GM19438 (cell line): ENCODE results near the gene RAI14.
"Not testable (repeated sequence)": the region's sequence is repeated elsewhere in the genome, so short reads cannot be mapped to it uniquely, and the experiment has no call there.

Experiments used
- ATAC-seq: cut with Tn5 transposase; IDR thresholded peaks from one replicate; pipeline ENCODE4 v1.9.1; 2021; ENCODE audit warnings: low read depth; ENCODE audit not compliant: unreplicated experiment

Gene RAI14

GRCh38 chr5:34756781-34757624, 100.9 kb downstream of the RAI14 start:
- ATAC-seq, result no peak

DNA sequence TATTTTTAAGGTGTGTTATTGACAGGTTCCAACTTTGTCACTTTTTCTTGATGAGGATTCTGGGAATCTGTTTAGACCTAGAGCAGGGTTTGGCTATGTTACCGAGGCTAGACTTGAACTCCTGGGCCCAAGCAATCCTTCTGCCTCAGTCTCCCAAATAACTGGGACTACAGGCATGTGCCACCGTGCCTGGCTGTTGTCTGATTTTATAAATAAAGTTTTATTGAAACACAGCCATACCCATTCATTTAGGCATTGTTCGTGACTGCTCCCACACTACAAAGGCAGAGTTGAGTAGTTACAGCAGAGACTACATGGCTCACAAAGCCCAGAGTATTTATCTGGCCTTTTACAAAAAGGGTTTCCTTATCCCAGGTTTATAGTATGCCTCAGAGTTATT, 102.4 kb downstream of the RAI14 start:
- no peak for ATAC-seq

- ATAC-seq, result not testable (repeated sequence)
Observed at GRCh38 chr5:34759213-34759612, 103.1 kb downstream of the RAI14 start.

DNA sequence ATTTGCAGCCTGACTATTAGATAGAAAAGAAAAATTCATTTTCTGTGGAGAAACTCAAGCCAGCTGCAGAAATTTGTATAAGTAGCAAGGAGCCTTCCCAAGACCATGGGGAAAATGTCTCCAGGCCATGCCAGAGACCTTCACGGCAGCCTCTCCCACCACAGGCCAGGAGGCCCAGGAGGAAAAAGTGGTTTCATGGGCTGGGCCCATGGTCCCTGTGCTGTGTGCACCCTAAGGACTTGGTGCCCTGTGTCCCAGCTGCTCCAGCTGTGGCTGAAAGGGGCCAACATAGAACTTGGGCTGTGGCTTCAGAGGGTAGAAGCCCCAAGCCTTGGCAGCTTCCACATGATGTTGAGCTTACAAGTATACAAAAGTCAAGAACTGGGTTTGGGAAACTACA, 109.5 kb downstream of the RAI14 start:
- ATAC-seq, result no peak

- no peak for ATAC-seq
Observed at GRCh38 chr5:34767180-34767579, 111.1 kb downstream of the RAI14 start.

- ATAC-seq, result no peak
Observed at GRCh38 chr5:34770486-34770885, 114.4 kb downstream of the RAI14 start.

- no peak for ATAC-seq
Observed at GRCh38 chr5:34771076-34771475, 114.9 kb downstream of the RAI14 start.

- ATAC-seq, result no peak
Observed at GRCh38 chr5:34772267-34773098, 116.4 kb downstream of the RAI14 start.

DNA sequence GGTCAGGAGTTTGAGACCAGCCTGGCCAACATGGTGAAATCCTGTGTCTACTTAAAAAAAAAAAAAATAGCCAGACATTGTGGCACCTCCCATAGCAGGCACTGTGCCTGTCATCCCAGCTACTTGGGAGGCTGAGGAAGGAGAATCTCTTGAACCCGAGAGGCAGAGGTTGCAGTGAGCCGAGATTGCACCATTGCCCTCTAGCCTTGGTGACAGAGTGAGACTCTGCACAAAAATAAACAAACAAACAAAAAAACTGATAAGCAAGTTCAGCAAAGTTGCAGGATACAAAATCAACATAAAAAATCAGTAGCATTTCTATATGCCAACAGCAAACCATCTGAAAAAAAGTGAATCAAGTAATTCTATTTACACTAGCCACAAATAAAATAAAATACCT, 118.0 kb downstream of the RAI14 start:
- no peak for ATAC-seq

DNA sequence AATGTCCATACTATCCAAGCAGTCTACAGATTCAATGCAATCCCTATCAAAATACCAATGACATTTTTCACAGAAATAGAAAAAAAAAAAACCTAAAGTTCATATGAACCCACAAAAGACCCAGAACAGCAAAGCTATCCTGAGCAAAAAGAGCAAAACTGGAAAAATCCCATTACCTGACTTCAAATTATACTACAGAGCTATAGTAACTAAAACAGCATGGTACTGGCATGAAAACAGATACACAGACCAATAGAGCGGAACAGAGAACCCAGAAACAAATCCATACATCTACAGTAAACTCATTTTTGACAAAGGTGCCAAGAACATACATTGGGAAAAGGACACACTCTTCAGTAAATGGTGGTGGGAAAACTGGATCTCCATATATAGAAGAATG, 118.5 kb downstream of the RAI14 start:
- not testable (repeated sequence) for ATAC-seq

GRCh38 chr5:34775886-34776285, 119.8 kb downstream of the RAI14 start:
- ATAC-seq, result no peak

- ATAC-seq, result no peak
Observed at GRCh38 chr5:34778091-34778850, 122.1 kb downstream of the RAI14 start.

GRCh38 chr5:34783892-34784291, 127.8 kb downstream of the RAI14 start:
- not testable (repeated sequence) for ATAC-seq

- ATAC-seq, result no peak
Observed at GRCh38 chr5:34787035-34787434, 130.9 kb downstream of the RAI14 start.

DNA sequence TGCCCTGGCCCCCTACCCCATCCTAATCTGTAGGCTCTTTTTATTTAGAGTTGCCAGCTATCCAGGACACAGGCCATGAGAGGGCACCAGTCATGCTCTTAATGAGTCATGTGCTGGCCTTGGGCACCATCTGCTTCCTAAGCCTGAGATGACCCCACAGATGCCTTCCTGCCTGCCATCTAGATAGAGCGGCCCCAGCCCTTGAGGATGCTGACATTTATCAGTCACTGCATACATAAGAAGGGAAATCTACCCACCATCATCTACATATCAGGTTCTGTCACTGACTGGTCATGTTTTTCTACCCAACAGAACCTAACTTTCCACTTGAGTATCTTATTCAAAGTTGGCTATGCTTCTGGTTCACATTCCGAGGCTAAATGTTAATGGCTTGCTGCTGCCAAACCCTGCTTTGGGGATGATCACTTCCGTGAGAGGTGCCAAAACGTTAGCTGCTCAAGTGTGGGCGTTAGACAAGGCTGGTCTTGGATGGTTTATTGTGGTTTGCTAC, 132.9 kb downstream of the RAI14 start:
- no peak for ATAC-seq

GRCh38 chr5:34789639-34790038, 133.5 kb downstream of the RAI14 start:
- no peak for ATAC-seq

- ATAC-seq, result no peak
Observed at GRCh38 chr5:34790069-34790468, 133.9 kb downstream of the RAI14 start.

- no peak for ATAC-seq
Observed at GRCh38 chr5:34791761-34792244, 135.7 kb downstream of the RAI14 start.

DNA sequence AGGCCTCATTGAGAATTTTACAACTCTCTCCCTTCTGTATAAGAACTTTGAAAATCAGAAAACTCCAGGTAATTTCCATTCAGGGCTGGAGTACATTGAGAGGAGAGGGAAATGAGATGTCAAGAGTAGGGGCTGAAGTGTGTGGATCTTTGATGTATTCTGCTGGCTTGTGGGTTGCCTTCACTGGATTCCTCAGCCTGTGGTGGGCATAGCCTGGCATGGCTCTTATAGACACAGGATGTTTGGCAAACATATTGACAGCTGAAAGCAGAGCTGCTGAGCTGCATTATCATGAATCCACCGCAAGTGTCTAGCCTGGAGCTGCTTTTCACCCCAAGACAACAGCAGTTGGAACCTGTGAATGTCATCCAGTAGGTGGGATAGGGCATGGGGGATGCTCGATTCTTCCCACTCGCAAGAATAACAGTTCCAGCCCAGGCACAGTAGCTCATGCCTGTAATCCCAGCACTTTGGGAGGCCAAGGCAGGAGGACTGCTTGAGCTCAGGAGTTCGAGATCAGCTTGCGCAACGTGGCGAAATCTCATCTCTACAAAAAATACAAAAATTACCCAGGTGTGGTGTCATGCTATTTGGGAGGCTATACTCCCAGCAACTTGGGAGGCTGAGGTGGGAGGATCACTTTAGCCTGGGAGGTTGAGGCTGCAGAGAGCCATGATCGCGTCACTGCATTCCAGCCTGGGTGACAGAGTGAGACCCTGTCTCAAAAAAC, 146.9 kb downstream of the RAI14 start:
- no peak for ATAC-seq
